Astrocyte (in vitro differentiated cells and primary cell): Measurements from ENCODE around the gene C1orf232. TPM values are rescaled to one million over a fixed set of nuclear protein-coding genes. Genes with fewer than 3 reads are reported as not detected.

Source experiments
- DNase-seq: peaks from one replicate; pipeline ENCODE4 v3.0.0-alpha.2; 2010; ENCODE audit warnings: low read depth
- FAIRE-seq: peaks from 2 replicates; lab custom pipeline; 2011; peaks lifted over from hg19 to GRCh38; lab: Jason Lieb, UNC
- H2AFZ ChIP-seq: 2 replicates; pipeline ENCODE4 v1.6.0; 2012; ENCODE audit warnings: low read depth, low read length, inconsistent platforms
- H3K27ac ChIP-seq: 2 replicates; pipeline ENCODE4 v1.5.1; 2011; ENCODE audit warnings: low read depth, low read length, inconsistent platforms
- H3K27me3 ChIP-seq: 2 replicates; pipeline ENCODE4 v1.6.0; 2011; ENCODE audit warnings: low read length, inconsistent platforms; ENCODE audit not compliant: insufficient read depth
- H3K36me3 ChIP-seq: 2 replicates; pipeline ENCODE4 v1.5.1; 2011; ENCODE audit warnings: low read length, inconsistent platforms; ENCODE audit not compliant: insufficient read depth
- H3K4me1 ChIP-seq: 2 replicates; pipeline ENCODE4 v1.5.1; 2011; ENCODE audit warnings: low read length, inconsistent platforms; ENCODE audit not compliant: insufficient read depth
- H3K4me2 ChIP-seq: 2 replicates; pipeline ENCODE4 v1.6.0; 2012; ENCODE audit warnings: low read length, inconsistent platforms
- H3K4me3 ChIP-seq: 2 replicates; pipeline ENCODE4 v1.5.1; 2011; ENCODE audit warnings: low read depth, mild to moderate bottlenecking, low read length, inconsistent platforms; ENCODE audit not compliant: insufficient read depth
- H3K79me2 ChIP-seq: 2 replicates; pipeline ENCODE4 v1.6.0; 2012; ENCODE audit warnings: mild to moderate bottlenecking, low read length, inconsistent platforms; ENCODE audit not compliant: insufficient read depth
- H3K9ac ChIP-seq: 2 replicates; pipeline ENCODE4 v1.6.0; 2012; ENCODE audit warnings: mild to moderate bottlenecking, low read length, inconsistent platforms
- H3K9me3 ChIP-seq: 2 replicates; pipeline ENCODE4 v1.5.1; 2012; ENCODE audit warnings: low read depth, mild to moderate bottlenecking, low read length, inconsistent platforms; ENCODE audit not compliant: insufficient read depth
- H4K20me1 ChIP-seq: 2 replicates; pipeline ENCODE4 v1.6.0; 2012; ENCODE audit warnings: low read length, inconsistent platforms; ENCODE audit not compliant: insufficient read depth
- H3K27ac Mint-ChIP-seq: one replicate; pipeline ENCODE4 v1.8.0; 2021; ENCODE audit warnings: mild to moderate bottlenecking, mixed read lengths; ENCODE audit not compliant: unreplicated experiment
- H3K27me3 Mint-ChIP-seq: one replicate; pipeline ENCODE4 v1.8.0; 2021; ENCODE audit warnings: low read depth, mixed read lengths; ENCODE audit not compliant: unreplicated experiment
- H3K36me3 Mint-ChIP-seq: one replicate; pipeline ENCODE4 v1.8.0; 2021; ENCODE audit warnings: low read depth, mixed read lengths; ENCODE audit not compliant: unreplicated experiment
- H3K4me1 Mint-ChIP-seq: one replicate; pipeline ENCODE4 v1.8.0; 2021; ENCODE audit warnings: low read depth, mixed read lengths; ENCODE audit not compliant: unreplicated experiment
- H3K4me3 Mint-ChIP-seq: one replicate; pipeline ENCODE4 v1.8.0; 2021; ENCODE audit warnings: mild to moderate bottlenecking, moderate library complexity, mixed read lengths; ENCODE audit not compliant: unreplicated experiment
- H3K9me3 Mint-ChIP-seq: one replicate; pipeline ENCODE4 v1.8.0; 2021; ENCODE audit warnings: mild to moderate bottlenecking, mixed read lengths; ENCODE audit not compliant: unreplicated experiment
- CTCF ChIP-seq: IDR thresholded peaks from 2 replicates; pipeline ENCODE4 v1.5.1; 2011; ENCODE audit warnings: low read depth, mild to moderate bottlenecking, inconsistent platforms, low read length, moderate library complexity; ENCODE audit not compliant: insufficient read depth
- EZH2 ChIP-seq: IDR thresholded peaks from 2 replicates; pipeline ENCODE4 v1.6.1; 2012; ENCODE audit warnings: mild to moderate bottlenecking, low read length, inconsistent platforms; ENCODE audit not compliant: insufficient read depth
- total RNA-seq: library from RNA; stranded (reverse); gene quantifications from 2 replicates; pipeline ENCODE4 v1.2.1, GENCODE V29; 2021

C1orf232 gene
- total RNA-seq, 1 donor from 2014 or later, result not detected

GRCh38 chr1:26200413-26200812, 31.6 kb upstream of the C1orf232 start:
- Mint-ChIP-seq H3K27ac (no peak overlapping the region), H3K9me3 (no peaks in the 10 kb centered on the region), H3K27me3 (peaks cover 55% of the 10 kb centered on the region), H3K4me1 (no peaks in the 10 kb centered on the region), H3K4me3 (no peak overlapping the region), H3K36me3 (no peaks in the 10 kb centered on the region)
- Histone ChIP-seq H3K4me2 (no peak overlapping the region), H3K9me3 (no peaks in the 10 kb centered on the region), H4K20me1 (no peaks in the 10 kb centered on the region), H2AFZ (no peak overlapping the region), H3K4me3 (no peak overlapping the region), H3K27ac (no peak overlapping the region), H3K9ac (no peak overlapping the region), H3K4me1 (peaks cover 2% of the 10 kb centered on the region), H3K27me3 (peaks cover 13% of the 10 kb centered on the region), H3K36me3 (no peaks in the 10 kb centered on the region), H3K79me2 (no peaks in the 10 kb centered on the region)
- DNase-seq (no peak), FAIRE-seq (no peak)
- TF ChIP-seq EZH2 (no peak), CTCF (no peak)

- Histone ChIP-seq H3K4me1 (peaks cover 2% of the 10 kb centered on the region), H3K9me3 (no peaks in the 10 kb centered on the region), H3K27ac (no peak overlapping the region), H2AFZ (no peak overlapping the region), H3K27me3 (peaks cover 10% of the 10 kb centered on the region), H3K9ac (no peak overlapping the region), H3K4me2 (no peak overlapping the region), H3K4me3 (no peak overlapping the region), H4K20me1 (no peaks in the 10 kb centered on the region), H3K36me3 (no peaks in the 10 kb centered on the region), H3K79me2 (no peaks in the 10 kb centered on the region)
- Mint-ChIP-seq H3K27me3 (peaks cover 53% of the 10 kb centered on the region), H3K9me3 (no peaks in the 10 kb centered on the region), H3K36me3 (no peaks in the 10 kb centered on the region), H3K4me1 (no peaks in the 10 kb centered on the region), H3K4me3 (no peak overlapping the region), H3K27ac (no peak overlapping the region)
- DNase-seq (no peak), FAIRE-seq (no peak)
- no peak for TF ChIP-seq EZH2
- TF ChIP-seq CTCF, result no peak
Measured at GRCh38 chr1:26197813-26198212, 29.1 kb upstream of the C1orf232 start.

- H2AFZ ChIP-seq, result no peak overlapping the region
- TF ChIP-seq EZH2 (no peak), CTCF (no peak)
Measured at GRCh38 chr1:26197301-26197700, 28.5 kb upstream of the C1orf232 start.

More at GRCh38 chr1:26197301-26197700, 28.5 kb upstream of the C1orf232 start:
- no peaks in the 10 kb centered on the region for H3K9me3 ChIP-seq
- no peaks in the 10 kb centered on the region for H3K36me3 Mint-ChIP-seq
- H3K4me1 ChIP-seq, result peaks cover 2% of the 10 kb centered on the region
- H4K20me1 ChIP-seq, result no peaks in the 10 kb centered on the region
- no peaks in the 10 kb centered on the region for H3K79me2 ChIP-seq
- H3K4me3 ChIP-seq, result no peak overlapping the region
- no peak overlapping the region for H3K4me2 ChIP-seq
- H3K9me3 Mint-ChIP-seq, result no peaks in the 10 kb centered on the region
- peaks cover 48% of the 10 kb centered on the region for H3K27me3 Mint-ChIP-seq
- no peak overlapping the region for H3K27ac Mint-ChIP-seq
- H3K27me3 ChIP-seq, result peaks cover 10% of the 10 kb centered on the region
- H3K4me3 Mint-ChIP-seq, result no peak overlapping the region
- H3K27ac ChIP-seq, result no peak overlapping the region
- DNase-seq (no peak), FAIRE-seq (no peak)
- H3K4me1 Mint-ChIP-seq, result no peaks in the 10 kb centered on the region
- no peaks in the 10 kb centered on the region for H3K36me3 ChIP-seq
- H3K9ac ChIP-seq, result no peak overlapping the region
